Omental fat pad (tissue), 4 donors: ENCODE measurements around the gene DLGAP1. TPM values are rescaled to one million over a fixed set of nuclear protein-coding genes. Genes with fewer than 3 reads are reported as not detected.

Experiments
- ATAC-seq: fragments of 150-250 bp; one replicate; pipeline ENCODE4 v1.9.1; 2016; ENCODE audit warnings: mild to moderate bottlenecking, moderate library complexity; ENCODE audit not compliant: low FRiP score
- DNase-seq: peaks from one replicate; pipeline ENCODE4 v3.0.0-alpha.2; 2019; ENCODE audit warnings: low spot score
- CTCF ChIP-seq, 3 donors: fragments of 450-650 bp; IDR thresholded peaks; one replicate each; pipeline ENCODE4 v1.5.1; 2016 to 2017; ENCODE audit warnings: antibody characterized with exemption in 3 of 3, mild to moderate bottlenecking in 3 of 3, moderate library complexity in 2 of 3
- total RNA-seq, 4 donors: library from RNA; depleted of rRNA; stranded (reverse); fragments of >200 nt; gene quantifications; one replicate each; pipeline ENCODE4 v1.1.0, GENCODE V29; 2016

DLGAP1 gene
- total RNA-seq, 4 donors from 2014 or later: 1.5 to 8.0 (median 5.4) TPM

- no peak for TF ChIP-seq CTCF (IDR thresholded peaks at IDR 0.05)
- no peak for ATAC-seq
- DNase-seq: no peak
Measured at GRCh38 chr18:4416976-4417375, 38.1 kb downstream of the DLGAP1 start.

GRCh38 chr18:4412286-4412685 lies 42.8 kb downstream of the DLGAP1 start:
- no peak for ATAC-seq
- no peak for DNase-seq
- TF ChIP-seq CTCF (IDR thresholded peaks at IDR 0.05): no peak

- no peak for TF ChIP-seq CTCF (IDR thresholded peaks at IDR 0.05)
- DNase-seq (no peak), ATAC-seq (no peak)
Measured at GRCh38 chr18:4406856-4407255, 48.3 kb downstream of the DLGAP1 start.

GRCh38 chr18:4405965-4406364 lies 49.1 kb downstream of the DLGAP1 start:
- ATAC-seq (no peak), DNase-seq (no peak)
- no peak for TF ChIP-seq CTCF (IDR thresholded peaks at IDR 0.05)

DNA sequence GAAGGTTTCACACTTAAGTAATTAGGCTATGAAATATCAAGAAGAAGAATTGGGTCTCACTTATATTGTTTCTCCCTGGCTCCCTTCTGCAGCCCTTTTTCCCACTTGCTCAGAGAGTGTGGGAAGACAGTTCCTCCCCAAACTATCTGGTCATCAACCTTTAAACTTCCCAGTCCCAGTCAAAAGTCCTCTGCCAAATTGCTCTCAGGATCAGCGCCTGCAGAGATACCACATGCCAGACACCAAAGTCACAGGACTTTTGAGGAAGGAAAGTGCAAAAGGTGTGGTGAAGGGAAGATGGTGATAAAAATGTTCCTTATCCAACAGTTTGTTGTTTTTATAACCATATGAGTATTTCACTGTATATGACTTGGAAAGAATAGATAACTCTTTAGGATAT lies 51.3 kb downstream of the DLGAP1 start:
- no peak for DNase-seq
- TF ChIP-seq CTCF (IDR thresholded peaks at IDR 0.05): no peak
- ATAC-seq: no peak

- DNase-seq: no peak
- no peak for TF ChIP-seq CTCF (IDR thresholded peaks at IDR 0.05)
- no peak for ATAC-seq
Measured at GRCh38 chr18:4400911-4401310, 54.2 kb downstream of the DLGAP1 start.

GRCh38 chr18:4399929-4400328 lies 55.2 kb downstream of the DLGAP1 start:
- ATAC-seq (no peak), DNase-seq (no peak)
- TF ChIP-seq CTCF (IDR thresholded peaks at IDR 0.05): no peak
